Mucosa of descending colon (tissue), 3 donors: ENCODE data around the gene SORD. TPM values are rescaled to one million over a fixed set of nuclear protein-coding genes. Genes with fewer than 3 reads are reported as not detected.
A peak's percentile ranks its signal among the peaks of the same experiment; 100 is the strongest.
"Not testable (repeated sequence)": the region's sequence is repeated elsewhere in the genome, so short reads cannot be mapped to it uniquely, and the experiment has no call there.

Source experiments
- ATAC-seq: fragments of 200-7000 bp; cut with Tn5 transposase; one replicate; pipeline ENCODE4 v1.9.1; 2020; ENCODE audit warnings: mild to moderate bottlenecking, moderate library complexity
- DNase-seq, 3 donors: peaks; one replicate each; pipeline ENCODE4 v3.0.0-alpha.2; 2020
- H3K36me3 ChIP-seq: fragments of 200-600 bp; one replicate; pipeline ENCODE4 v1.8.0; 2021; ENCODE audit warnings: low read depth, mild to moderate bottlenecking
- H3K4me1 ChIP-seq: fragments of 200-600 bp; one replicate; pipeline ENCODE4 v1.8.0; 2021; ENCODE audit warnings: low read depth, mild to moderate bottlenecking
- H3K4me3 ChIP-seq: fragments of 200-600 bp; one replicate; pipeline ENCODE4 v1.8.0; 2021; ENCODE audit warnings: mild to moderate bottlenecking
- H3K9me3 ChIP-seq: fragments of 200-600 bp; one replicate; pipeline ENCODE4 v1.8.0; 2021; ENCODE audit warnings: mild to moderate bottlenecking
- CTCF ChIP-seq: fragments of 200-600 bp; IDR thresholded peaks from one replicate; pipeline ENCODE4 v1.8.0; 2022; ENCODE audit warnings: antibody characterized with exemption, mild to moderate bottlenecking
- intact Hi-C, 2 donors: fragments of 100-400 bp; cut with DNase I in 1 of 2; cut with micrococcal nuclease in 1 of 2; formaldehyde crosslinking; loops; one replicate each; pipeline versions ENCODE4 v1.11.0 to v1.11.1; 2022; cut with DNase I, micrococcal nuclease
- total RNA-seq, 3 donors: library from RNA; stranded (reverse); fragmentation: NEBNext Ultra II Directional in 2 of 3; extraction: Animal tissue kit (Norgen Biotek cat#: 25700) in 2 of 3; gene quantifications; one replicate each; pipeline versions ENCODE4 v1.2.1 to v1.2.4, GENCODE V29; 2021 to 2023
- donor health status: DM: no; HTN: no; CAD: no; lungs with moderate emphysema.
- donor health status: DM: no; HTN: no; CAD: no.
- donor health status: DM: no; HTN: yes; CAD: no.

Gene SORD
- total RNA-seq, 3 donors from 2014 or later, result 11.7 to 31.1 (median 15.8) TPM

- H3K36me3 ChIP-seq, H3K4me3 ChIP-seq, DNase-seq, H3K4me1 ChIP-seq, H3K9me3 ChIP-seq, intact Hi-C loops, ATAC-seq: not testable (repeated sequence)
These were observed 11.1 kb downstream of the SORD start for GRCh38 chr15:45034087-45034486.

GRCh38 chr15:45034600-45035375 is 11.8 kb downstream of the SORD start:
- intact Hi-C loops, DNase-seq, ATAC-seq: not testable (repeated sequence)

DNA sequence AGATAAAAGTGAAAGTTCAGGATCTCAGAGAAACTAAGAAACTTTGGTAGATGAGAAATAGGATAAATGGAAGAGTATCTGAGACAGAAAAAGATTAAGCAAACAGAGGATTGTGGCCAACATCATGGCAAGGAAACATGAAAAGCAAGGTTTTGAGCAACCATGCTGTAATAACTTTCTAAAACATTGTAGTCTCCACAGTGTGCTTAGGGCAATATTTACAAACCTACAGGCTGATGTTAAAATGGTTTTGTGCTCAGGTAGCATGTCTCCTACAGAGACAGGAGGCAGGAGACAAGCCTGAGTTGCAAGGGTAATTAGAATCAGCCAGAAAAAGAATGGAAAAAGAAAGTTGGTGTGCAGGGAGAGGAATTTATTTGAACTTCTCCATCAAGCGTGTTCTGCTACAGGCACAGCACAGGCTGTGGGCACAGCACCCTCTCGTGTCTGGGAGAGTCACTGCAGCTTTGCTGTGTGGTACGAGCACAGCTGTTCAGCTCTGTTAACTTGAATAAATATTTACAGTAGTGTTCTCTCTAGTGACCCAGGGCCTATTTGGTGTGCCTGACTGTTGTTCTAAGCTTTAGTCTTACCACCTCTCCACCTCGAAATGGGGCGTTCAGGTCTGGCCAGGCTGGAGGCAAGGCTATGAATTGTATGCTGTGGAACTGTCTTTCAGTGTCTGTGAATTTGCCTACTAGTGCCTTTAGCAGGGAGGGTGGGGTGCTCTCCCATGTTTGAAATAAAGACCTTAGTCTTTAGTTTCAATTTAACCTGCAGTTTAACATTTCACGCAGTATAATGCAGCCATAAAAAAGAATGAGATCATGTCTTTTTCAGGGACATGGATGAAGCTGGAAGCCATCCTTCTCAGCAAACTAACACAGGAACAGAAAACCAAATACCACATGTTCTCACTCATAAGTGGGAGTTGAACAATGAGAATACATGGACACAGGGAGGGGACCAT is 14.1 kb downstream of the SORD start:
- H3K9me3 ChIP-seq, H3K4me3 ChIP-seq, H3K4me1 ChIP-seq, intact Hi-C loops, H3K36me3 ChIP-seq: not testable (repeated sequence)
- ATAC-seq, result peak; percentile 100
- DNase-seq, result peak; percentile 82 to 89 (median 85)
- TF ChIP-seq CTCF, result peak; percentile 93

More at GRCh38 chr15:45034600-45035375, 11.8 kb downstream of the SORD start:
- H3K36me3 ChIP-seq, H3K4me3 ChIP-seq, H3K4me1 ChIP-seq, H3K9me3 ChIP-seq: not testable (repeated sequence)

- ATAC-seq, result no peak
- intact Hi-C loops, result no loop called here
- no peak for TF ChIP-seq CTCF
These were observed 14.9 kb downstream of the SORD start for GRCh38 chr15:45037936-45038335.

GRCh38 chr15:45040396-45040795 is 17.4 kb downstream of the SORD start:
- H3K36me3 ChIP-seq, H3K9me3 ChIP-seq, H3K4me3 ChIP-seq, intact Hi-C loops, H3K4me1 ChIP-seq, ATAC-seq, DNase-seq: not testable (repeated sequence)

More at GRCh38 chr15:45037936-45038335, 14.9 kb downstream of the SORD start:
- no peak overlapping the region for H3K4me3 ChIP-seq
- no peaks in the 10 kb centered on the region for H3K9me3 ChIP-seq
- H3K36me3 ChIP-seq, result no peaks in the 10 kb centered on the region
- DNase-seq, result no peak
- H3K4me1 ChIP-seq, result peaks cover 4% of the 10 kb centered on the region

DNA sequence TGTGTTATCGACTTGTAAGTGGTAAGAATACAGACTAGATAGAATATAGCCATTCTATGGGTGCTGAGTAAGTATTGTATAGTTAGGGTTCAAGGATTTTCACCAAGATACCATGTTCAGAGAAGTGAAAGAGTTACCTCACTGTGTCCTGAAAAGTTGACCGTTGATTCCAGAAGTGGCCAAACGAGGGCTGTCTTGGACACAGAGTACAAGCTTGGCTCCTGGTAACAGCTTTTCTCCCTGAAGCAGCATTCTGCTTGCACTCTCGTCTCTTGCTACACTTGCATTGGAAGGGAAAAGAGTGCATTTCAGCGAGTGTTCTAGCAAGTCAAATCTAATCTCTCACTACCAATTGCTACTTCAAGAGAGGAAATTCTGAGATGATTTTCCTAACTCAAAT is 18.5 kb downstream of the SORD start:
- H3K4me3 ChIP-seq, H3K4me1 ChIP-seq, DNase-seq, ATAC-seq, H3K9me3 ChIP-seq, intact Hi-C loops, H3K36me3 ChIP-seq: not testable (repeated sequence)

DNA sequence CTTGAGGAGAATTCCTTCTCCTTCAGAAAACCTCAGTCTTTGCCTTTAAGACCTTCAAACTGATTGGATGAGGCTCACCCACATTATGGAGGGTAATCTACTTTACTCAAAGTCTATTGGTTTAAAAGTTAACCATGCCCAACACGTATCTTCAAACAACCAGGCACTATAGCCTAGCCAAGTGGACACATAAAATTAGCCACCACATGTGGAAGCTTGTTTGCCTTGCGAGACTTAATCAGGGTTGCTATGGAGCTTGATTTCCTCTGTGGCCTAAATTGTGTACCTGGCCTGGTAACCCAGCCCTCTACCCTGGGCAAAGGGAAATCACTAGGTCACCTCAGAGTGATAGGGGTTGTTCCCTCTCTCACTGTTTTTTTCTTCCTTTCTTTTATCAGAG is 19.9 kb downstream of the SORD start:
- H3K4me1 ChIP-seq, DNase-seq, H3K36me3 ChIP-seq, H3K9me3 ChIP-seq, intact Hi-C loops, H3K4me3 ChIP-seq: not testable (repeated sequence)
- ATAC-seq, result peak; percentile 56

DNA sequence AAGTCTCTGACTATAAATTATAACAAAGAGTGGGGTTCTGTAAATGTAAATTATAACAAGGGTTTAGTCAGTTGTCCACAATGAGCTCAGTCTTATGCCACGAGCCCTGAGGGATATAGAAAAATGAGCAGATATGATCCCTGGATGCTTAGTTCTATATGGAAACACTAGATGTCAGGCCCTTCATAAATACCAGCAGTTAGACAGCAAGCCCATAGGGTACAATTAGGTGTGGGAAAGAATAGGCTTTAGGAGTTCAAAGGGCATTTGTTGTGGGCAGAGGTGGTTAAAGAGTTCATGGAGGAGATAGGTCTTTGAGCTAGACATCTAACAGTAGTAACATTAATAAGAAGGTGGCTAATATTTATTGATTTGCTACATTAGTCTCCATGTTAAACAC is 21.3 kb downstream of the SORD start:
- H3K36me3 ChIP-seq, intact Hi-C loops, H3K4me1 ChIP-seq, H3K9me3 ChIP-seq, H3K4me3 ChIP-seq, DNase-seq: not testable (repeated sequence)
- peak; percentile 59 for ATAC-seq

- H3K9me3 ChIP-seq, H3K4me3 ChIP-seq, ATAC-seq, H3K4me1 ChIP-seq, H3K36me3 ChIP-seq, DNase-seq, intact Hi-C loops: not testable (repeated sequence)
These were observed 25.4 kb downstream of the SORD start for GRCh38 chr15:45048449-45048793.
